Measurements from ENCODE around the gene CDYL2. TPM values are rescaled to one million over a fixed set of nuclear protein-coding genes. Genes with fewer than 3 reads are reported as not detected.

CDYL2 gene
- total and polyA plus RNA-seq, 4 donors = 0.84 to 4.1 (median 2.3) TPM

DNA sequence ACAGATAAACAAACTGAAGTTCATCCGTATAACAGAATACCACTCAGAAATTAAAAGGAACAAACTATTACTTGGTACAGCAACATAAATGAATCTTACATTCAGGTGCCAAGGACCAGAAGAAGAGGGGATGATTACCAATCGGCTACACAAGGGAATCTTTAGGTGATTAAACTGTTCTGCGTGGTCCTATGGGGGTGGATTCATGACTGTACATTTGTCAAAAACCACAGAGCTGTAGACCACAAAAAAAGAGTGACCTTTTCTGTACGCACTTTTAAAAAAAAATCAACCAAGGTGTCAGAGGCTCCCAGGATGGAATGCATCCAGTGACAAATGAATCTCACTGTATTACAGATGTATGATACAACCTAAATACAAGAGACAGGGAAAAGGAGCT is 110.8 kb downstream of the CDYL2 start:
- no peak for TF ChIP-seq RXRA (IDR thresholded peaks at IDR 0.05)
- TF ChIP-seq HNF4A (conservative IDR thresholded peaks at IDR 0.05) = no peak
- TF ChIP-seq YY1 (IDR thresholded peaks at IDR 0.05) = no peak
- TF ChIP-seq EGR1 (IDR thresholded peaks at IDR 0.05; ENCODE audit: low read depth in 2 of 2) = no peak
- TF ChIP-seq, protein P1, sequence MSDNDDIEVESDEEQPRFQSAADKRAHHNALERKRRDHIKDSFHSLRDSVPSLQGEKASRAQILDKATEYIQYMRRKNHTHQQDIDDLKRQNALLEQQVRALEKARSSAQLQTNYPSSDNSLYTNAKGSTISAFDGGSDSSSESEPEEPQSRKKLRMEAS (IDR thresholded peaks at IDR 0.05) = no peak
- DNase-seq (ENCODE audit: low spot score) = no peak
- H3K9me3 ChIP-seq (ENCODE audit: control insufficient read depth in 4 of 4, low read length in 3 of 4) = no peaks in the 10 kb centered on the region
- peaks cover 0 to 4% (median under 1%) of the 10 kb centered on the region in 4 donors for H3K4me1 ChIP-seq (ENCODE audit: control insufficient read depth in 4 of 4, insufficient read depth in 4 of 4, low read length in 3 of 4)
- H3K27me3 ChIP-seq (ENCODE audit: control insufficient read depth in 4 of 4, insufficient read depth in 4 of 4, low read length in 3 of 4) = no peaks in the 10 kb centered on the region
- no peaks in the 10 kb centered on the region for H3K36me3 ChIP-seq (ENCODE audit: control insufficient read depth in 4 of 4, insufficient read depth in 3 of 4, low read depth in 1 of 4, low read length in 3 of 4)
- no peak overlapping the region for H3K4me3 ChIP-seq (ENCODE audit: low read depth in 1 of 3, low read length in 3 of 3)
- no peak overlapping the region for H3K9ac ChIP-seq (ENCODE audit: low read depth in 1 of 2, low read length in 2 of 2)
- WGBS = 91% methylated on average over 4 of the region's 4 CpGs
- H3K27ac ChIP-seq (ENCODE audit: low read depth in 1 of 2, low read length in 2 of 2) = no peak overlapping the region

DNA sequence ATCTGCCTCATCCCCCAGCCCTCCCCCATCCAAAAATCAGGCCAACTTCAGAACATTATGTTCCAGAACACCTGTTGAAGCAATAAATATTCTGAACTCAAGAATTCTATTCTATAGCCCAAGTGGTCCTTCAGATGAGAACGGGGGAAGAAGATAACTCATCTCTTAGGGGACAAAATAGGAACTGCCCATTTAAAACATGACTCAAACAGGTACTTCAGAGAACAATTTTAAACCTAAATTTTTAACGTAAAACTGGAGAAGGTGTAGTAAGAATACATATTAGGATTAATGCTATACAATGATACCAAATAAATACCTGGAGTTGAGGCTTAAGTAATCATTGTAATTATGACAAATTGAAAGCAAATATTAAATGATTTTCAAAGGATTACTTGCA is 112.1 kb downstream of the CDYL2 start:
- TF ChIP-seq, protein P2, sequence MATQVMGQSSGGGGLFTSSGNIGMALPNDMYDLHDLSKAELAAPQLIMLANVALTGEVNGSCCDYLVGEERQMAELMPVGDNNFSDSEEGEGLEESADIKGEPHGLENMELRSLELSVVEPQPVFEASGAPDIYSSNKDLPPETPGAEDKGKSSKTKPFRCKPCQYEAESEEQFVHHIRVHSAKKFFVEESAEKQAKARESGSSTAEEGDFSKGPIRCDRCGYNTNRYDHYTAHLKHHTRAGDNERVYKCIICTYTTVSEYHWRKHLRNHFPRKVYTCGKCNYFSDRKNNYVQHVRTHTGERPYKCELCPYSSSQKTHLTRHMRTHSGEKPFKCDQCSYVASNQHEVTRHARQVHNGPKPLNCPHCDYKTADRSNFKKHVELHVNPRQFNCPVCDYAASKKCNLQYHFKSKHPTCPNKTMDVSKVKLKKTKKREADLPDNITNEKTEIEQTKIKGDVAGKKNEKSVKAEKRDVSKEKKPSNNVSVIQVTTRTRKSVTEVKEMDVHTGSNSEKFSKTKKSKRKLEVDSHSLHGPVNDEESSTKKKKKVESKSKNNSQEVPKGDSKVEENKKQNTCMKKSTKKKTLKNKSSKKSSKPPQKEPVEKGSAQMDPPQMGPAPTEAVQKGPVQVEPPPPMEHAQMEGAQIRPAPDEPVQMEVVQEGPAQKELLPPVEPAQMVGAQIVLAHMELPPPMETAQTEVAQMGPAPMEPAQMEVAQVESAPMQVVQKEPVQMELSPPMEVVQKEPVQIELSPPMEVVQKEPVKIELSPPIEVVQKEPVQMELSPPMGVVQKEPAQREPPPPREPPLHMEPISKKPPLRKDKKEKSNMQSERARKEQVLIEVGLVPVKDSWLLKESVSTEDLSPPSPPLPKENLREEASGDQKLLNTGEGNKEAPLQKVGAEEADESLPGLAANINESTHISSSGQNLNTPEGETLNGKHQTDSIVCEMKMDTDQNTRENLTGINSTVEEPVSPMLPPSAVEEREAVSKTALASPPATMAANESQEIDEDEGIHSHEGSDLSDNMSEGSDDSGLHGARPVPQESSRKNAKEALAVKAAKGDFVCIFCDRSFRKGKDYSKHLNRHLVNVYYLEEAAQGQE (IDR thresholded peaks at IDR 0.05) = no peak
- TF ChIP-seq, protein P3, sequence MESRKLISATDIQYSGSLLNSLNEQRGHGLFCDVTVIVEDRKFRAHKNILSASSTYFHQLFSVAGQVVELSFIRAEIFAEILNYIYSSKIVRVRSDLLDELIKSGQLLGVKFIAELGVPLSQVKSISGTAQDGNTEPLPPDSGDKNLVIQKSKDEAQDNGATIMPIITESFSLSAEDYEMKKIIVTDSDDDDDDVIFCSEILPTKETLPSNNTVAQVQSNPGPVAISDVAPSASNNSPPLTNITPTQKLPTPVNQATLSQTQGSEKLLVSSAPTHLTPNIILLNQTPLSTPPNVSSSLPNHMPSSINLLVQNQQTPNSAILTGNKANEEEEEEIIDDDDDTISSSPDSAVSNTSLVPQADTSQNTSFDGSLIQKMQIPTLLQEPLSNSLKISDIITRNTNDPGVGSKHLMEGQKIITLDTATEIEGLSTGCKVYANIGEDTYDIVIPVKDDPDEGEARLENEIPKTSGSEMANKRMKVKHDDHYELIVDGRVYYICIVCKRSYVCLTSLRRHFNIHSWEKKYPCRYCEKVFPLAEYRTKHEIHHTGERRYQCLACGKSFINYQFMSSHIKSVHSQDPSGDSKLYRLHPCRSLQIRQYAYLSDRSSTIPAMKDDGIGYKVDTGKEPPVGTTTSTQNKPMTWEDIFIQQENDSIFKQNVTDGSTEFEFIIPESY (IDR thresholded peaks at IDR 0.05) = no peak
- TF ChIP-seq JUND (IDR thresholded peaks at IDR 0.05) (no peak), TAF1 (conservative IDR thresholded peaks at IDR 0.05) (no peak), EGR1 (IDR thresholded peaks at IDR 0.05; ENCODE audit: low read depth in 2 of 2) (no peak), FOXA1 (IDR thresholded peaks at IDR 0.05) (no peak), YY1 (IDR thresholded peaks at IDR 0.05) (no peak), FOXA2 (IDR thresholded peaks at IDR 0.05) (no peak), SP1 (IDR thresholded peaks at IDR 0.05) (no peak), GABPA (IDR thresholded peaks at IDR 0.05 in 1 of 2, conservative IDR thresholded peaks at IDR 0.05 in 1 of 2) (no peak), RAD21 (IDR thresholded peaks at IDR 0.05) (no peak), HNF4G (IDR thresholded peaks at IDR 0.05) (no peak), NR2F2 (IDR thresholded peaks at IDR 0.05) (no peak), HNF4A (conservative IDR thresholded peaks at IDR 0.05) (no peak), RXRA (IDR thresholded peaks at IDR 0.05) (no peak)
- TF ChIP-seq, protein P4, sequence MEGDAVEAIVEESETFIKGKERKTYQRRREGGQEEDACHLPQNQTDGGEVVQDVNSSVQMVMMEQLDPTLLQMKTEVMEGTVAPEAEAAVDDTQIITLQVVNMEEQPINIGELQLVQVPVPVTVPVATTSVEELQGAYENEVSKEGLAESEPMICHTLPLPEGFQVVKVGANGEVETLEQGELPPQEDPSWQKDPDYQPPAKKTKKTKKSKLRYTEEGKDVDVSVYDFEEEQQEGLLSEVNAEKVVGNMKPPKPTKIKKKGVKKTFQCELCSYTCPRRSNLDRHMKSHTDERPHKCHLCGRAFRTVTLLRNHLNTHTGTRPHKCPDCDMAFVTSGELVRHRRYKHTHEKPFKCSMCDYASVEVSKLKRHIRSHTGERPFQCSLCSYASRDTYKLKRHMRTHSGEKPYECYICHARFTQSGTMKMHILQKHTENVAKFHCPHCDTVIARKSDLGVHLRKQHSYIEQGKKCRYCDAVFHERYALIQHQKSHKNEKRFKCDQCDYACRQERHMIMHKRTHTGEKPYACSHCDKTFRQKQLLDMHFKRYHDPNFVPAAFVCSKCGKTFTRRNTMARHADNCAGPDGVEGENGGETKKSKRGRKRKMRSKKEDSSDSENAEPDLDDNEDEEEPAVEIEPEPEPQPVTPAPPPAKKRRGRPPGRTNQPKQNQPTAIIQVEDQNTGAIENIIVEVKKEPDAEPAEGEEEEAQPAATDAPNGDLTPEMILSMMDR (IDR thresholded peaks at IDR 0.05; ENCODE audit: low read depth, low read length, missing input control) = no peak
- TF ChIP-seq, protein P5, sequence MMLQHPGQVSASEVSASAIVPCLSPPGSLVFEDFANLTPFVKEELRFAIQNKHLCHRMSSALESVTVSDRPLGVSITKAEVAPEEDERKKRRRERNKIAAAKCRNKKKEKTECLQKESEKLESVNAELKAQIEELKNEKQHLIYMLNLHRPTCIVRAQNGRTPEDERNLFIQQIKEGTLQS (IDR thresholded peaks at IDR 0.05) = no peak
- TF ChIP-seq, protein P1 (IDR thresholded peaks at IDR 0.05) = no peak
- Histone ChIP-seq H3K27ac (ENCODE audit: low read depth in 1 of 2, low read length in 2 of 2) (no peak overlapping the region), H3K9me3 (ENCODE audit: control insufficient read depth in 4 of 4, low read length in 3 of 4) (no peaks in the 10 kb centered on the region), H3K27me3 (ENCODE audit: control insufficient read depth in 4 of 4, insufficient read depth in 4 of 4, low read length in 3 of 4) (no peaks in the 10 kb centered on the region), H3K4me3 (ENCODE audit: low read depth in 1 of 3, low read length in 3 of 3) (no peak overlapping the region), H3K36me3 (ENCODE audit: control insufficient read depth in 4 of 4, insufficient read depth in 3 of 4, low read depth in 1 of 4, low read length in 3 of 4) (no peaks in the 10 kb centered on the region), H3K4me1 (ENCODE audit: control insufficient read depth in 4 of 4, insufficient read depth in 4 of 4, low read length in 3 of 4) (peaks cover 0 to 4% (median under 1%) of the 10 kb centered on the region in 4 donors), H3K9ac (ENCODE audit: low read depth in 1 of 2, low read length in 2 of 2) (no peak overlapping the region)
- no peak for DNase-seq (ENCODE audit: low spot score)
- 95% methylated on average over 2 of the region's 2 CpGs for WGBS

Measured in liver (tissue), 9 donors.